Daoy (cell line): Measurements from ENCODE around the gene CCN6. TPM values are rescaled to one million over a fixed set of nuclear protein-coding genes. Genes with fewer than 3 reads are reported as not detected.
"Not testable (repeated sequence)": the region's sequence is repeated elsewhere in the genome, so short reads cannot be mapped to it uniquely, and the experiment has no call there.

Experiments
- DNase-seq: peaks from one replicate; pipeline ENCODE4 v3.0.0-alpha.2; 2015; ENCODE audit warnings: low read depth
- total RNA-seq: library from RNA; depleted of rRNA; stranded (reverse); fragments of >200 nt; shearing (Covaris generic); gene quantifications from 2 replicates; pipeline ENCODE4 v1.2.3, GENCODE V29; 2014

Gene CCN6
- total RNA-seq, 1 experiment from 2014 or later: not detected

GRCh38 chr6:112049996-112050395, 3.9 kb upstream of the CCN6 start:
- no peak for DNase-seq

- DNase-seq: no peak
Measured at GRCh38 chr6:112050429-112050828, 3.5 kb upstream of the CCN6 start.

- DNase-seq: not testable (repeated sequence)
Measured at GRCh38 chr6:112051251-112051740, 2.6 kb upstream of the CCN6 start.

- DNase-seq: no peak
Measured at GRCh38 chr6:112054555-112055190, 769 bp downstream of the CCN6 start.

- DNase-seq: no peak
Measured at GRCh38 chr6:112058243-112059032, 4.5 kb downstream of the CCN6 start.

- DNase-seq: peak; percentile 21
Measured at GRCh38 chr6:112061605-112062004, 7.7 kb downstream of the CCN6 start.

- DNase-seq: no peak
Measured at GRCh38 chr6:112062966-112063365, 9.1 kb downstream of the CCN6 start.

GRCh38 chr6:112065426-112065986, 11.6 kb downstream of the CCN6 start:
- DNase-seq: no peak

- DNase-seq: no peak
Measured at GRCh38 chr6:112066606-112067005, 12.7 kb downstream of the CCN6 start.

- no peak for DNase-seq
Measured at GRCh38 chr6:112081569-112081968, 27.7 kb downstream of the CCN6 start.

GRCh38 chr6:112085286-112086065, 31.6 kb downstream of the CCN6 start:
- no peak for DNase-seq

GRCh38 chr6:112086744-112087135, 32.8 kb downstream of the CCN6 start:
- peak; percentile 24 for DNase-seq

GRCh38 chr6:112087136-112087911, 33.4 kb downstream of the CCN6 start, which contains the start of the genes FAM229B and TUBE1:
FAM229B (plus strand) TSS chr6:112087591; CDS start chr6:112099284, 11,693 bp downstream.
TUBE1 (minus strand) TSS chr6:112087482; CDS start chr6:112087434, 48 bp downstream.
- DNase-seq: peak; percentile 97

- no peak for DNase-seq
Measured at GRCh38 chr6:112087916-112088315, 34.0 kb downstream of the CCN6 start.

GRCh38 chr6:112096901-112097300, 43.0 kb downstream of the CCN6 start:
- no peak for DNase-seq

GRCh38 chr6:112100561-112100960, 46.7 kb downstream of the CCN6 start:
- no peak for DNase-seq

- DNase-seq: not testable (repeated sequence)
Measured at GRCh38 chr6:112106026-112106425, 52.1 kb downstream of the CCN6 start.

GRCh38 chr6:112106562-112106961, 52.7 kb downstream of the CCN6 start:
- no peak for DNase-seq

- no peak for DNase-seq
Measured at GRCh38 chr6:112109262-112109661, 55.4 kb downstream of the CCN6 start.

- DNase-seq: no peak
Measured at GRCh38 chr6:112113431-112113830, 59.5 kb downstream of the CCN6 start.

GRCh38 chr6:112113918-112114317, 60.0 kb downstream of the CCN6 start:
- no peak for DNase-seq
